ENCODE results near the gene GKN2. TPM values are rescaled to one million over a fixed set of nuclear protein-coding genes. Genes with fewer than 3 reads are reported as not detected.

GKN2 gene
- total RNA-seq, 1 experiment from 2014 or later, result not detected

DNA sequence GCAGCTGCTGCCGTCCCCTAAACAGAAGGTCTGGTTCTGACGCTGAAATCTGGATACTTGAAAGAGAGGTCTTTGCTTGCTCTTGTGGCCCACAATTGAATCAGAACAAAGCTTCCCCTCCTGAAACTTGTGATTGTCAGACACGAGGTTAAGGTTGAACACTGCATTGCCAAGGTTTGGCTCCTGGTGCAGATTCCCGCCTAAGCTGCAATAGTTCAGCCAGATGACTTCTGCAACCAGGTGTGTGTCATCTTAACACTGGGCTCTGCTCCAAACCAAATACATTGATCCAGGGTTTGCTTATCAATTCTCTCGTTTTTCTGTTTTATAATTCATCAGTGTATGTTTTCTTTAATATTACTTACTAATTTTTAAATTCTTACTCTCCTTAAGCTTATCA lies 36.3 kb upstream of the GKN2 start:
- TF ChIP-seq SIN3A (IDR thresholded peaks at IDR 0.05; ENCODE audit: borderline replicate concordance, insufficient read depth, low read depth, low read length) (no peak), POLR2AphosphoS5 (IDR thresholded peaks at IDR 0.05; ENCODE audit: low read depth, low read length) (no peak), TCF7L2 (IDR thresholded peaks at IDR 0.05; ENCODE audit: low read depth, low read length) (no peak)
- TF ChIP-seq, protein P1, sequence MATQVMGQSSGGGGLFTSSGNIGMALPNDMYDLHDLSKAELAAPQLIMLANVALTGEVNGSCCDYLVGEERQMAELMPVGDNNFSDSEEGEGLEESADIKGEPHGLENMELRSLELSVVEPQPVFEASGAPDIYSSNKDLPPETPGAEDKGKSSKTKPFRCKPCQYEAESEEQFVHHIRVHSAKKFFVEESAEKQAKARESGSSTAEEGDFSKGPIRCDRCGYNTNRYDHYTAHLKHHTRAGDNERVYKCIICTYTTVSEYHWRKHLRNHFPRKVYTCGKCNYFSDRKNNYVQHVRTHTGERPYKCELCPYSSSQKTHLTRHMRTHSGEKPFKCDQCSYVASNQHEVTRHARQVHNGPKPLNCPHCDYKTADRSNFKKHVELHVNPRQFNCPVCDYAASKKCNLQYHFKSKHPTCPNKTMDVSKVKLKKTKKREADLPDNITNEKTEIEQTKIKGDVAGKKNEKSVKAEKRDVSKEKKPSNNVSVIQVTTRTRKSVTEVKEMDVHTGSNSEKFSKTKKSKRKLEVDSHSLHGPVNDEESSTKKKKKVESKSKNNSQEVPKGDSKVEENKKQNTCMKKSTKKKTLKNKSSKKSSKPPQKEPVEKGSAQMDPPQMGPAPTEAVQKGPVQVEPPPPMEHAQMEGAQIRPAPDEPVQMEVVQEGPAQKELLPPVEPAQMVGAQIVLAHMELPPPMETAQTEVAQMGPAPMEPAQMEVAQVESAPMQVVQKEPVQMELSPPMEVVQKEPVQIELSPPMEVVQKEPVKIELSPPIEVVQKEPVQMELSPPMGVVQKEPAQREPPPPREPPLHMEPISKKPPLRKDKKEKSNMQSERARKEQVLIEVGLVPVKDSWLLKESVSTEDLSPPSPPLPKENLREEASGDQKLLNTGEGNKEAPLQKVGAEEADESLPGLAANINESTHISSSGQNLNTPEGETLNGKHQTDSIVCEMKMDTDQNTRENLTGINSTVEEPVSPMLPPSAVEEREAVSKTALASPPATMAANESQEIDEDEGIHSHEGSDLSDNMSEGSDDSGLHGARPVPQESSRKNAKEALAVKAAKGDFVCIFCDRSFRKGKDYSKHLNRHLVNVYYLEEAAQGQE (IDR thresholded peaks at IDR 0.05; ENCODE audit: insufficient read depth in 1 of 2, low read depth in 2 of 2, low read length in 1 of 2), result no peak
- TF ChIP-seq, protein P2, sequence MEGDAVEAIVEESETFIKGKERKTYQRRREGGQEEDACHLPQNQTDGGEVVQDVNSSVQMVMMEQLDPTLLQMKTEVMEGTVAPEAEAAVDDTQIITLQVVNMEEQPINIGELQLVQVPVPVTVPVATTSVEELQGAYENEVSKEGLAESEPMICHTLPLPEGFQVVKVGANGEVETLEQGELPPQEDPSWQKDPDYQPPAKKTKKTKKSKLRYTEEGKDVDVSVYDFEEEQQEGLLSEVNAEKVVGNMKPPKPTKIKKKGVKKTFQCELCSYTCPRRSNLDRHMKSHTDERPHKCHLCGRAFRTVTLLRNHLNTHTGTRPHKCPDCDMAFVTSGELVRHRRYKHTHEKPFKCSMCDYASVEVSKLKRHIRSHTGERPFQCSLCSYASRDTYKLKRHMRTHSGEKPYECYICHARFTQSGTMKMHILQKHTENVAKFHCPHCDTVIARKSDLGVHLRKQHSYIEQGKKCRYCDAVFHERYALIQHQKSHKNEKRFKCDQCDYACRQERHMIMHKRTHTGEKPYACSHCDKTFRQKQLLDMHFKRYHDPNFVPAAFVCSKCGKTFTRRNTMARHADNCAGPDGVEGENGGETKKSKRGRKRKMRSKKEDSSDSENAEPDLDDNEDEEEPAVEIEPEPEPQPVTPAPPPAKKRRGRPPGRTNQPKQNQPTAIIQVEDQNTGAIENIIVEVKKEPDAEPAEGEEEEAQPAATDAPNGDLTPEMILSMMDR (IDR thresholded peaks at IDR 0.05), result no peak
- no peaks in the 10 kb centered on the region for H3K36me3 ChIP-seq (ENCODE audit: control insufficient read depth, insufficient read depth, low read length)
- no peaks in the 10 kb centered on the region for H3K4me1 ChIP-seq (ENCODE audit: control insufficient read depth, insufficient read depth, low read length)
- no peaks in the 10 kb centered on the region for H3K9me3 ChIP-seq (ENCODE audit: control insufficient read depth, insufficient read depth, low read depth, low read length)
- CTCF ChIA-PET, result no interaction called here
- no peak overlapping the region for H3K27ac ChIP-seq (ENCODE audit: low read length)
- no peaks in the 10 kb centered on the region for H3K27me3 ChIP-seq (ENCODE audit: control insufficient read depth, insufficient read depth, low read length)
- POLR2A ChIA-PET, result no interaction called here
- intact Hi-C loops (cut with micrococcal nuclease; ENCODE audit: unreplicated experiment), result no loop called here
- no TSS peak for BruUV-seq (replicated peaks)
- DNase-seq (ENCODE audit: low read depth, low spot score) (no peak), ATAC-seq (no peak)
- H3K4me3 ChIP-seq (ENCODE audit: low read depth in 2 of 2, low read length in 2 of 2), result no peak overlapping the region
- in situ Hi-C loops (cut with HindIII; ENCODE audit: low pct_unique_long_range_greater_than_20kb, low sequenced_read_pairs), result no loop called here

DNA sequence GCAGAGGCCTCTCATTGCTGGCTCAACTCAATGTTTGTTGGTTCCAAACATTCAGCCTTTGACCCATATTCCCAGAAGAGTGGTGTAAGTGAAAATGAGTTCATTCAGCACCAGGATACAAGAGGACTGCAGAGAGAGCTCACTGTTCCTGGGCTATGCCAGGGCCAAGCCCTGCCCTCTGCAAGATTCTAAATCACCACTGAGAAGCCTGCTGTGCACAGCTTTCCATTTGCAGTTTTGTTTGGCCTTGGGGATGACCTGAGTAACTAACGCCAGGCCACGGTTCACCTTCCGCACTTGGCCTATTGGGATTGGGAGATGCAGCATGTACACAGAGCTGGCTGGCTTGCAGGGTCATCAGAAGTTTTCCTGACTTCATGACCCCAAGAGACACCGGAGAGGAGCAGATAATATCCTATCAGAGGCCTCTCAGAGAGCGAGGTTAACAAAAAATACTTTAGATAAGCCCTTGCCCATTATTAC lies 34.4 kb upstream of the GKN2 start:
- intact Hi-C loops (cut with micrococcal nuclease; ENCODE audit: unreplicated experiment) (no loop called here), in situ Hi-C loops (cut with HindIII; ENCODE audit: low pct_unique_long_range_greater_than_20kb, low sequenced_read_pairs) (no loop called here)
- TF ChIP-seq, protein P2 (IDR thresholded peaks at IDR 0.05), result no peak
- TF ChIP-seq TCF7L2 (IDR thresholded peaks at IDR 0.05; ENCODE audit: low read depth, low read length) (no peak), SIN3A (IDR thresholded peaks at IDR 0.05; ENCODE audit: borderline replicate concordance, insufficient read depth, low read depth, low read length) (no peak), POLR2AphosphoS5 (IDR thresholded peaks at IDR 0.05; ENCODE audit: low read depth, low read length) (no peak)
- TF ChIP-seq, protein P1 (IDR thresholded peaks at IDR 0.05; ENCODE audit: insufficient read depth in 1 of 2, low read depth in 2 of 2, low read length in 1 of 2), result no peak
- no TSS peak for BruUV-seq (replicated peaks)
- ChIA-PET POLR2A (no interaction called here), CTCF (no interaction called here)
- Histone ChIP-seq H3K27me3 (ENCODE audit: control insufficient read depth, insufficient read depth, low read length) (no peaks in the 10 kb centered on the region), H3K36me3 (ENCODE audit: control insufficient read depth, insufficient read depth, low read length) (no peaks in the 10 kb centered on the region), H3K4me3 (ENCODE audit: low read depth in 2 of 2, low read length in 2 of 2) (no peak overlapping the region), H3K4me1 (ENCODE audit: control insufficient read depth, insufficient read depth, low read length) (no peaks in the 10 kb centered on the region), H3K27ac (ENCODE audit: low read length) (no peak overlapping the region), H3K9me3 (ENCODE audit: control insufficient read depth, insufficient read depth, low read depth, low read length) (no peaks in the 10 kb centered on the region)
- ATAC-seq (no peak), DNase-seq (ENCODE audit: low read depth, low spot score) (no peak)
